DMS53 treated with DMSO at 0.1 percent for 48 hours (cell line): ENCODE results near the gene RAB20.
"Not testable (repeated sequence)": the region's sequence is repeated elsewhere in the genome, so short reads cannot be mapped to it uniquely, and the experiment has no call there.

Source experiments
- DNase-seq: peaks from one replicate; lab custom pipeline; 2025; ENCODE audit not compliant: unreplicated experiment; lab: John Stamatoyannopoulos, UW

RAB20 gene

DNA sequence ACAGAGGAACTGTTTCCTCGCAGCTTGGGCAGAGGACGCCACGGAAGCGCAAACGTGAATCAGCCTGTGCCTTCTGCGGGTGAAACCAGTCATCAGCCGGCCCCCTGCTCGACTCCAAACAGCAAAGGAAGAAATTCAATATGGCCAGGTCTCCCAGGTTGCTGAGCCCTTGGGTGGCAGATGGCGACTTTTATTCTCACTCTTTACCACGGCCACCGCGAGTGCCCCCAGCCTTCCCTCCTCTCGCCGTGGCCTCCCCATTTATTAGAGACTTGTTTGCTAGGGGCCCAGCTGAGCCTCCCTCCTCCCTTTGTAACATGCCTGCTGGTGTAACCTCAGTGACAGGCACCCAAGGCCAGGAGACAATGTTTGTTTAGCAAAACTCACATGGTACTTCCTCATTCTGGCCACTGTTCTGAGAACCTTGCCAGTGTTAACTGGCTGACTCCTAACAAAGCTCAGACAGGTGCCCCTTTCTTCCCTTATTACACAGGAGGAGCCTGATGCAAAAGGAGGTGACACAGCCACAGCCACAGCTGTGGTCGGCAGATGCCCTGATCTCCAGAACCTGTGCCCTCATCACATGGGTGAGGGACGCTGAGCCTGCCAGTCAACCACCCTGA lies 5.8 kb downstream of the RAB20 start:
- peak; percentile 41 for DNase-seq

- no peak for DNase-seq
Observed at GRCh38 chr13:110554946-110555345, 6.6 kb downstream of the RAB20 start.

GRCh38 chr13:110554227-110554836 lies 7.2 kb downstream of the RAB20 start:
- DNase-seq, result no peak

DNA sequence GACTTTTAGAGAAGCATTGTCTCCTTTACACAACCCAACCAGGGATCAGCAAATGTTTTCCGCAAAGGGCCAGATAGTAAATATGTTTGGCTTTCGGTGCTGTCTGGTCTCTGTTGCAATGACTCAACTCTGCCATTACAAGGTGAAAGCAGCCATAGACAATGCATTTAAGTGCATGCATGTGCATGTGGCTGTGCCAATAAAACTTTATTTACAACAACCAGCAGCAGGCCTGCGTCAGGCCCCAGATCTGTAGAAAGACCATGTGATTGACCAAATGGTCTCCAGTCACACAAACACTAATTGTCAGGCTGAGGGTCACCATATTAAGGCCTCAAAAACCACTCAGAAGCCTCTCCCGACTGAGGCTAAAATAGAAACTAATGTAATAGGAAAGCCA lies 8.1 kb downstream of the RAB20 start:
- DNase-seq, result no peak

GRCh38 chr13:110552767-110553166 lies 8.8 kb downstream of the RAB20 start:
- no peak for DNase-seq

DNA sequence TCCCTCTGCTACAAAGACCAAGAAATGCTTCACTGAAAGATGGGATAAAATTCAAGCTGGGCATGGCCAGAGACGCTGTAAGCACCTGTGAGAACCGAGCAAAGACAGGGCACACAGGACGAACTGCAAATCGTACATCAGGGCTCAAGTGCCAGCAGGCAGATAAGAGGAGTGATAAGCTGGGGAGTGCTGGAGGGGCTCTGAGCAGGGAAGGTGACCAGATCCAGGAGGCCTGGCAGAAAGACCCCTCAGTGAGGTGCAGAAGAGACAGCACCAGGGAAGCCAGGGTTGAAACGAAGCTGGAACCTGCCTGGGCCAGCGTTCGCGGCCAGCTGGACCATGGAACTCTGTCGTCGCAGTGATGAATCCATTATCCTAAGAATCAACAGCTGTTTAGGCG lies 10.2 kb downstream of the RAB20 start:
- no peak for DNase-seq

DNA sequence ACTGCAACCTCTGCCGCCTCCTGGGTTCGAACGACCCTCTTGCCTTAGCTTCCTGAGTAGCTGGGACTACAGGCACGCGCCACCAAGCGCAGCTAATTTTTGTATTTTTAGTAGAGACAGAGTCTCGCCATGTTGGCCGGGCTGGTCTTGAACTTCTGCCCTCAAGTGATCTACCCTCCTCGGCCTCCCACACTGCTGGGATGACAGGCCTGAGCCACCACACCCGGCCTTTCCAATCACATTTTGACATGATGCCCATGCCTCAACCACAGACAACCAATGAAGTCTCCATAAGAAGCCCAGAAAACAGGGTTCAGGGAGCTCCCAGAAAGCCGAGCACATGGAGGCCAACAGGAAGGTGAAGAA lies 11.7 kb downstream of the RAB20 start:
- no peak for DNase-seq

DNA sequence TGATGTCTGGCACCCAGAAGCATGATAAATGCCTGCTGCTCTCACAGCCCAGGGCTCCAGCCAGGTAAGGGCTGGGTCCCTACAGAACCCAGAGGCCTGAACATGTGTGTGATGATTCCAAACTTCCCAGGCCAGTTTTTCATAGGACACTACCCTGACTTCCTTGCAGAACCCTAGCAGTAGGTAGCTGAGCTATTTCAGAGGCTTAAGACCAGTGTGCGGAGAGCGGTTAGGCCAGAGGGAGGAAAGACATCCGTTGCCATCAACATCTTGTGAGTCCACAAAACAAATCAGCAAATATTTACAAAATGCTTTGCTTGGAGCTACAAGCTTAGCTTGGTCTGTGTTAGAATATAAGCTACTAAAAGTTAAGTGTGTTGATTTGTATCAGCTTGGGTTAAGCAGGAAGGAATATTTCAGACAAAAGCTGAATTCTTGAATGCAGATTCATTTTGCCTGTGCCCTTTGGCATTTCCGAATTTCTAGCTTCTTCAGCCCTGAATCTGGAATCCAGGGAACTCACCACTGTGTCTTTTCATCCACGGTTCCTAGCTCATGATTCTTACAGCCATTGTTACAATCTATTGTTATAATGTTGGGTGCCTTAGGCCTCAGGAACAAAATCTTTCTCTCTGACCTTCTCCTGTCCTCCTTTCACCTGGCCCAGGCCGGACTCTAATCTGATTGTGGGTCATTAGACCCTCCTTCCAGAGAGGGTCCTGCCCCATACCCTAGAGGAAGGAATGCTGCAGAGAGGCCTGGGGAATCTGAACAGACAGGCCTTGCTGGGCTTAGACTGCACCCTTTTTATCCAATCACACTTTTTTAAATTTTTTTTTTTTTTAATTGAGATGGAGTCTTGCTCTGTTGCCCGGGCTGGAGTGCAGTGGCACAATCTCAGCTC lies 12.4 kb downstream of the RAB20 start:
- no peak for DNase-seq

- DNase-seq, result no peak
Observed at GRCh38 chr13:110546926-110547325, 14.6 kb downstream of the RAB20 start.

- no peak for DNase-seq
Observed at GRCh38 chr13:110546378-110546777, 15.1 kb downstream of the RAB20 start.

- DNase-seq, result no peak
Observed at GRCh38 chr13:110542169-110542796, 19.2 kb downstream of the RAB20 start.

GRCh38 chr13:110541526-110541920 lies 20.0 kb downstream of the RAB20 start:
- DNase-seq, result no peak

DNA sequence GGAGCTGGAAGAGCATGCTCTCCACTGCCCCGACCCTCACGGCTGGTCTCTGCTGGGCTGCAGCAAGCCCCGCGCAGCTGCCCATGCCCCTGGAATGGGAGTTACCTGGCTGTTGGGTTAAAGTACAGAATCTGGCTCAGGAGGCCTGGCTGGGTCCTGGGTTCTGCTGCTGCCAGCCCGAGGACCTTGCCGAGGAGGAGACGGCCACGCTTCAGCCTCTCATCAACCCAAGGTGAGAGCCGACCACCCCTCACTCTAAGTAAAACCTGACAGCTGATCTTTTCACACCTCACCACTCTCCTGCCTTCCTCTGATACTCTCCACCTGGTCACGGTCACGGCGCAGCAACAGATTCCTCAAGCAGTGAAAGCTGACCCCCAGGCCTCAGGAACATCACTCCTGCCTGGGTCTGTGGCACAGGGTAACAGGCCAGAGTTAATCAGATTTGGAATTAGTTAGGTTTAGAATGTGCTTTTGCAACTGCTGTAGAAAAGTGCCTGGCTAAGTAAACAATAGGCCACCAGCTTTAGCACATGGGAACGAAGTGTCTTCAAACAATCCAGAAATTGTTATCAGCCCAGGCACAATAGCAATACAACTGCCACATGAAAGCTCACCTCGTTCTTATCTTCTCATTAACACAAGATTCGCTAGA lies 20.5 kb downstream of the RAB20 start:
- no peak for DNase-seq

DNA sequence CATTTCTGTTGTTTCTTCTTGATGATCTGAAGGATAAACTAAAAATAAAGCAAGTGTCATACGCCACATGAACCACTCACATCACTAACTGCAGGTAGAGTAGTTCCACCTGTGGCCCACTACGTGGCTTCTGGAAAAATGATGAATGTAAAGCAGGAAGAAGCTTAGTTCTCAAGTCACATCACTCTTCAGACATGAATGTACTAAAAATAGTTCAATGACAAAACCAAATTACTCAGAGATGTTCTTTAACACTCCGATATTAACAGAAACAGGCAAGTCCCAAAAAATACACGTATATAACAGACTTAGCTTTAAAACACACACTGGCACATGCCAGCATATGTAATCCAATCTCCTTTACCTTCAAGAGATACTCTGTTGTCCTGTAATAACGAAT lies 21.6 kb downstream of the RAB20 start:
- no peak for DNase-seq

DNA sequence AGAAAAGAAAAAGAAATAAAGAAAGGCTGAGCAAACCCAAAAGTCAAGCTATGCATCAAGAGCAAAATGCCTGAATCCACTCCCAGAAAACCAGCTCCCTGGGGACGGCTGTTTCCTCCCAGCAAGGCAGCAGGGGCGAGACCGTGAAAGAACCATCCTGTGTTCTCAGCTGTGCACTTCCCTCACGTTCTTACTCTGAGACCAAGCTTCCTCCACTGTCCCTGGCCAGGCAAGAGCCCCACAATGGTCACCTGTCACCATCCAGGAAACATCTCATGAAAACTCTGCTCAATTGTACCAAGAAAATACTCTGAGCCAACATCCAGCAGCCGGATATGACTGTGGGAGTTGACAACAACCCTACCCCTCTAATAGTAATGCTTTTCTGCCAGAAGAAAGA lies 22.9 kb downstream of the RAB20 start:
- DNase-seq, result peak; percentile 25

- DNase-seq, result no peak
Observed at GRCh38 chr13:110536006-110536693, 25.4 kb downstream of the RAB20 start.

DNA sequence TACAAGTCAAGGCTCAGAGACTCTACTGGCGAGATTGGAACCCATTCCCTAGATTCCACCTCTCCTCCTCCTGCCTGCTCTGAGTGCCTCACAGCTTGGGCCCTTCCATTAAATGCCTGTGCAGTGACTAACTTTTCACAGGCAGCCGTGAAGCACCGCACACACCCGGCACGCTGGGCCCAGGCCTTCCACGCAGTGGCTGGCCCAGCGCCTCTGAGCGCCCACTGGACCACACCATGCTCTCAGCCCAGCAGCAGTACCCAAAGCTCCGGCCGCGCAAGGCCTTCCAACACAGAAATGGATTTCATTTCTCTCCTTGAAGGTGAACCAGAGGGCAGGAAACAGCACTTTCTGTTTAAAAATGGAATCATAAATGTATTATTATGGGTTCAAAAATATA lies 26.0 kb downstream of the RAB20 start:
- DNase-seq, result no peak

DNA sequence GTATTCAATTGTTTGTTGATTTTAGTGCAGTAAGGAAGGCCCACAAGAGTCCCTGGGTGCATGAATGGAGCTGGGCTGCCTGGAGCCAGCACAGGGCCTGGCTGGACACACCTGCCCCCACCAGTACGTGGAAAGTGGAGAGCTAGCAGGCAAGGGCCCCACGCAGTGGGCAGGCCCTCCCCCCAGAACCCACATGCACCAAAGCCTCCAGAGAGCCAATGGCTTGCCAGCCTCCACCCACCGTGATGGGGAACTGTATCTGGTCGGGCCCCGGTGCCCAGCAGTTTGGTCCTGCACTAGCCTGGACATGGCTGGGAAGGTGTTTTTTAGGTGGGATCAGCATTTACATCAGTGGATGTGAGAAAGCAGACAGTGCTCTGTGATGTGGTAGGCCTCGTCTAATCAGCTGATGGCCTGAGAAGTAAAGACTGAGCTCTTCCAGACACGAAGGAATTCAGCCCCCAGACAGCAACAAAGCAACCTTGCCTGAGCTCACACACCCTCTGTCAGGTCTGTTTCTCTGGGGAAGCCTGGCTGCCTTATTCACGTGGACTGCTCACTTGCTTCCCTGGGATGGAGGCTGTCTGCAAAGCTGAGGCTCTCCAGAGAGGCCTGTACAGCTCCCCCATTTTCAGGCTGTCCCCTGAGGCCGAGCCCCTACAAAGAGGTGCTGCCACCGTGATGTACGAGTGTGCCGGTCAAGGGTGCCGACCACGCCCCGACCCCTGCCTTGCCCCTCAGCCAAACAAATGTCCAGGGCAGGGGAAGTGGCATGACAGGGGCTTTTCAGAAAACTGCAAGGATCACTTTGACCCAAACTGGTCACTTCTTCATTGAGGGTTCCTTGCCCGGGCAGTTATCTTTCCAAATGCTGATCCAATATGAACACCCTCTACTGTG lies 27.5 kb downstream of the RAB20 start:
- no peak for DNase-seq

DNA sequence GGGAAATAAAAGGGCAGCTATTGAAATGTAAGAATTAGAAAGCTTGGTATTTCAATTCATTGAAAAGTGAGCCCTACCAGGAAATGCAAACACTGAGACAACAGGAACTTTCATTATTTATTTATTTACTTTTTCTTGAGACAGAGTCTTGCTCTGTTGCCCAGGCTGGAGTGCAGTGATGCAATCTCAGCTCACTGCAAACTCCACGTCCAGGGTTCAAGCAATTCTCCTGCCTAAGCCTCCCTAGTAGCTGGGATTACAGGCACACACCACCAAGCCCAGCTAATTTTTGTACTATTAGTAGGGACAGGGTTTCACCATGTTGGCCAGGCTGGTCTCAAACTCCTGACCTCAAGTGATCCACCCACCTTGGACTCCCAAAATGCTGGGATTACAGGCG lies 29.3 kb downstream of the RAB20 start:
- DNase-seq, result not testable (repeated sequence)

GRCh38 chr13:110531671-110532083 lies 29.8 kb downstream of the RAB20 start:
- DNase-seq, result no peak
